Fibroblast of skin of back (primary cell): ENCODE data around the gene PRKAB2. TPM values are rescaled to one million over a fixed set of nuclear protein-coding genes. Genes with fewer than 3 reads are reported as not detected.
"Not testable (repeated sequence)": the region's sequence is repeated elsewhere in the genome, so short reads cannot be mapped to it uniquely, and the experiment has no call there.

Experiments used
- DNase-seq: peaks from one replicate; pipeline ENCODE4 v3.0.0-alpha.2; 2013
- polyA plus RNA-seq, 2 experiments: library from polyadenylated mRNA; unstranded; fragments of 120-200 nt; gene quantifications; one replicate each; pipeline ENCODE4 v1.2.1, GENCODE V29; 2013; ENCODE audit not compliant: insufficient read length in 2 of 2

Gene PRKAB2, protein sequence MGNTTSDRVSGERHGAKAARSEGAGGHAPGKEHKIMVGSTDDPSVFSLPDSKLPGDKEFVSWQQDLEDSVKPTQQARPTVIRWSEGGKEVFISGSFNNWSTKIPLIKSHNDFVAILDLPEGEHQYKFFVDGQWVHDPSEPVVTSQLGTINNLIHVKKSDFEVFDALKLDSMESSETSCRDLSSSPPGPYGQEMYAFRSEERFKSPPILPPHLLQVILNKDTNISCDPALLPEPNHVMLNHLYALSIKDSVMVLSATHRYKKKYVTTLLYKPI
- 20.6 TPM for polyA plus RNA-seq (2013, experiment 1 of 2; ENCODE audit: insufficient read length)
- 26.1 TPM for polyA plus RNA-seq (2013, experiment 2 of 2; ENCODE audit: insufficient read length)

DNA sequence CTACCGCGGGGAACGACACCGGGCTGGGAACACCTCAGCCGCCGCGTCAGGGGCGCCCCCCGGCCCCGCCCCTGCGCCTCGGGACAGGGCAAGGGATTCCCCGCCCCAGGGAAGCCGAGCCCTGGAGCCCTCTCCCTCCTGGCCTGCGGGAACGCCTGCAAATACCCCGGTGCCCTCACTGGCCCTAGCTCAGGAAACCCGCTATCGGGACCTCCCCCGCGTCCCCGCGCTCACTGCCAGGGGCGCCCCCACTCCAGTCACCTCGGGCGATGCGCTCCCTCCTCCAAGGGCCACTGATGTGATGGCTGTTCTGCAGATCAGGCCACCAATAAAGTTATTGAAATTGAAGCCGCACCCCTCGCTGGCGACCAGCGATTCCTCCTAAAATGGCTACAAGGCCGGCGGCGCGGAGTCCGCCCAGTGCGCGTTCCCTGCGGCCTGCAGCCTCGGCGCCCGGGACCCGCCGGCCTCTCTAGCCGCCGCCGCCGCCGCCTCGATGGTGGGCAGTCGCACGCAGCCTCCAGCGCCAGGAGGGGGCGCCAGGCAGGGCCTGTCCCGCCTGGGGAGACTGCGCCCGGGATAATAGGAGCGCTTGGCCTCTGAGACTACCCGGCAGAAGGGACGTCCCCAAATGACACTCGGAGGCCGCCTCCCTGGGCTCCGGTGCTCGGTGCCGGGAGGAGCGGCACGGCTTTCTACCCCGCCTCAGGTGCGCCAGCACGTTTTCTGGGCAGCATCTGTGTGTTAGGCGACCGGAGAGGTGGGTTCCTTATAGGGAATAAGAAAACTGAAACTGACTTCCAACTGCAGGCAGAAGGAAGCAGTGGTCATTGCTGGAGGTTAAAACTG, at the start of gene PRKAB2:
TSS of gene PRKAB2 (minus strand) at position 303 of the 849 bp plus-strand sequence. CDS start 326 bp downstream, outside the sequence.
- DNase-seq: peak; percentile 97

DNA sequence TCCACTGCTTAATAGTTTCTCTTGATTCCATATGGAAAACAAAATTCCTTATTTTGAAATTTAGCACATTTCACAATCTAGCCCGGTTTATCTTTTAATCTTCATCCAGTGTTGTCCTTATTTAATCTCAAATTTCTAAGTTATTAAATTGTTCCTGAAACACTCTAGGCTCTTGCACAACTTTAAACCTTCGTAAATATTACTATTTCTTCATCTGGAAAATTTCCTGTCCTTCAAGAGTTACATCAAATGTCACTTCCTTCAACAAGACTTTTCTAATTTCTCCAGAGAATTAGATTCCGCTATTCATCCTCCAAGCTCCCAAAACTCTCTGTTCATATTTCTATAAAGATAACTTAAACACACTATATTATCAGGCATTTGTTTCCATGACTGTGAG, 46.3 kb upstream of the PRKAB2 start:
- DNase-seq: no peak

DNA sequence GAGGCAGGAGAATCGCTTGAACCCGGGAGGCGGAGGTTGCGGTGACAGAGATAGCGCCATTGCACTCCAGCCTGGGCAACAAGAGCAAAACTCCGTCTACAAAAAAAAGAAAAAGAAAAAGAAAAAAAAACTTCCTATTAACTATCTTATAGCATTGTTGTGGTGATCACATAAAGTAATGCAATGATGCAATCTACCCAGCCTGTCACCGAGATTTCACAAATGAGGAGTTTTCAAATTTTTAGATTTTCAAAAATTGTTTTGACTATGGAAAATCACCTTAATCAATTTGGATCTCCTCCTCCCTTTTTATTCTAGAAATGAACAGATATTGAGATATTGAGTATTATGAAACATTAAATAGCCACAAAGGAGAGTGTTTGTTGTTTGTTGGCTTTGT, 44.9 kb upstream of the PRKAB2 start:
- DNase-seq: no peak

DNA sequence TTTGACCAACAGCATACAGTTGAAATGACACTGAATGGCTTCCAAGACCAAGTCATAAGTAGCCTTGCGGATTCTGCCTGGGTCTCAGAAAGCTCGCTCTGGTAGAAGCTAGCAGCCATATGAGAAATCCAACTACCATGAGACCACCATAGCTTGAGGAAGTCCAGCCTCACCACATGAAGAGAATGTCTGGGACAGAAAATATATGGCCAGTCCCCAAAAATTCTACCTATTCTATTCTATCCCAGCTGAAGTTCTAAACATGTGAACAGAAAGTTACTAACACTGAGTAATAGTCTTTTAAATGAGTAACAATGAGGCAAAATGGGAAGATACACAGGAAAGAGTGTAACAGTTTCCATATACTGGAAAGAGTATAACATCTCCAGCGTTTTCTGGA, 43.9 kb upstream of the PRKAB2 start:
- no peak for DNase-seq

DNA sequence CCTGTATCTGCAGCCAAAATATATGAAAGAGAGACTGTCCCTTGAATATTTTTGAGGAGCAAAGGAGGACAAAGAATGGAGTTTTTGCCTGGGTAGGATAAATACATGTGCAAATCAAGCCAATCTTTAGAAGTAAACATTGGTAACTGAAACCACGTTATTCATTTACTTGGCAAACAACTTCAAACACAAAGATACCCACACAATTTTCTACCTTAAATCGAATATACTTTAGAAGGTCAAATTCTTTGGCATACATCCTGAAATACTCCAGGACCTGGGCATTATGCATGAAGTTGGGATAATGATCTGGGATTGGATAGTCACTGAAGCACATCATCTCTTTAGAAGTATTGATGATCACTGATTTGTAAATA, 43.3 kb upstream of the PRKAB2 start:
- no peak for DNase-seq

DNA sequence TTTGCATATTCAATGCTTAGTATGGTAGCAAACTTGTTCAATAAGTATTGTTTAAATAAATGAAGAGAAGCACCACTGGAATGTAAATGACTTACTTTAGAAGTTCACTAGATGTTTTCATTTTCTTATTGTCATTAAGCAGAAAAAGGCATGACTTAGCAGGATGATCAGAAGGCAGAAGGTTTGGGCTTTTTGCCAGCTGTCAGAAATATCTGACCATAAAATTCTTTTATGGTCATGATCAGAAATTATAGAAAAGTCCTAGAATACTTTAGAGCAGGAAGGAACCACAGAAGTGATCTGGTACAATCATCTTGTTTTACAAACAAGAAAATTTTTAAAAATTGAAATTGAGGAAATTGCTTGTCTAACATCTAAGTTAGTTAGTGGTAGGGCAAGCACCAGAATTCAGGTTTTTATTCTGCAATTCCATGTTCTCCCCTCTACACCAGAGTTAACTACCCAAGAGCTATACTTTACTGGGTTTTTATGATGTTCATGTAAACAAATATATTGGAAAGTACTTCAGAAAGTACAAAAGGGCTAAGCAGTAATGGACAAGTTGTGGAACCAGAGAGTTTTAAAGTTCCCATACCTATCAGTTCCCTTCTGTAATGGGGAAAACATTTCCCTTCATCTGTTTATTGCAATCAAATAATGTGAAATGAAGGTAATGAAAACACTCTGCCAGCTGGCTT, 42.7 kb upstream of the PRKAB2 start:
- peak; percentile 45 for DNase-seq

DNA sequence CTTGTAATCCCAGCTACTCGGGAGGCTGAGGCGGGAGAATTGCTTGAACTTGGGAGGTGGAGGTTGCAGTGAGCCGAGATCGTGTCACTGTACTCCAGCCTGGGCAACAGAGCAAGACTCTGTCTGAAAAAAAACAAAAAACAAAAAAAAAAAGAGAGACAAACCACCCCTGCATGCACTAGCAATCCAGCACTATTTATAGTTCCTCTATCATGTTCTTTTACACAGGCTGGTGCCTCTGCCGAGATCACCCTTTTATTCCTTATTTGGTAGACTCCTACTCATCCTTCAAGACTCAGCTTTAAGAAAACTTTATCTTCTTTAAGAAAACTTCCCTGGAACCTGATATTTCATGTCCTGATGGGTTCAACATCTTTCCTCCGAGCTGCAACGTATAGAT, 42.1 kb upstream of the PRKAB2 start:
- peak; percentile 22 for DNase-seq

DNA sequence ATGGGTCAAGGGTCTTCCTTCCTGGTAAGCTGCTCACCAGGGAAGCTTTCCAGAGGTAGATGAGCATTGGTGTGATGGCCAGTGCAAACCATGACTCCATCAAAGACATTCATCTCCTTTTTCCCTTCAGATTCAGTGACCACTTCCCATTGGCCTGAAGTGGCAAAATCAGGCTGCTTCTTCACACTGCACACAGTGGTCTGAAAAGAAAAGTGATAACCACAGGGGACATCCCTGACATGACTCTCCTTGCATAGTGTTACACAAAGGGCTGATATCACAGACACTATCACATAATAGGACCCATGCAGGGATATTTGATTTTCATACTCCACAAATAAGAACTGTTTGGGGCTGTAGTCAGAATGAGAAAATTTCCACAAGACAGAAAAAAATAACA, 41.0 kb upstream of the PRKAB2 start:
- no peak for DNase-seq

DNA sequence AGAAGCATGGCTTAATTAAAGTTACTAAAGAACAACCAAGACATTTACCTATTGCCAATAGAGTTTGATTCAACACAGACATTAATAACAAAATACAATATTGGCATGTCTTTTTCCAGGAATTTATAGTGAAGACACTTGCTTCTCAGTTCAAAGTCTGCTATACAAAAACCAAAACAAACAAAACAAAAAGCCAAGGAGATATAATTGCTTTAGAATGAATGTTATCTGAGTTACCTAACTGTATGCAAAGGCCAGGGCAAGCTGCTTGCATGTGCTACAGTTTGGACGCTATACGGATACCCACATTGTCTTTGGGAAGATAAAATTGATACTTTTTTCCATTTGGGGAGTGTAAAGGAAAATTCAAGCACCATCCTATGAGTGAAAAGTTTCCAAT, 39.3 kb upstream of the PRKAB2 start:
- DNase-seq: no peak

DNA sequence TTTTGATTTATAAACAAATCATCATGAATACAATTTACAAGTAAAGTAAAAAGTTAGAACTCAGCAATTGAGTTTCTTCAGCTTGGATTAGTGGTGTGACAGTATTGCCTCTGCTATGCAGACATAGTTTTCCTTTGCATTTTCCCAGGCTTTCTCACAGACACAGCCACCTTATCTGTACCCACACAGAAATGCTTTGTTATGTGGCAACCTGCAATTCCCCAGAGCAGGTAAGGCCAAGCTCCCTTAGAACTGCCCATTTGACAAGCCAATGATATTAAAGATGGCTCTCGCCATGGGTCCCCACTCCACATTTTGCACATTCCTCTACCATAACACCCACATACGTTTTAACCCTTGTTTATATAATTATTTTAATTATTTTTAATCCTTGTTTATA, 38.7 kb upstream of the PRKAB2 start:
- no peak for DNase-seq

DNA sequence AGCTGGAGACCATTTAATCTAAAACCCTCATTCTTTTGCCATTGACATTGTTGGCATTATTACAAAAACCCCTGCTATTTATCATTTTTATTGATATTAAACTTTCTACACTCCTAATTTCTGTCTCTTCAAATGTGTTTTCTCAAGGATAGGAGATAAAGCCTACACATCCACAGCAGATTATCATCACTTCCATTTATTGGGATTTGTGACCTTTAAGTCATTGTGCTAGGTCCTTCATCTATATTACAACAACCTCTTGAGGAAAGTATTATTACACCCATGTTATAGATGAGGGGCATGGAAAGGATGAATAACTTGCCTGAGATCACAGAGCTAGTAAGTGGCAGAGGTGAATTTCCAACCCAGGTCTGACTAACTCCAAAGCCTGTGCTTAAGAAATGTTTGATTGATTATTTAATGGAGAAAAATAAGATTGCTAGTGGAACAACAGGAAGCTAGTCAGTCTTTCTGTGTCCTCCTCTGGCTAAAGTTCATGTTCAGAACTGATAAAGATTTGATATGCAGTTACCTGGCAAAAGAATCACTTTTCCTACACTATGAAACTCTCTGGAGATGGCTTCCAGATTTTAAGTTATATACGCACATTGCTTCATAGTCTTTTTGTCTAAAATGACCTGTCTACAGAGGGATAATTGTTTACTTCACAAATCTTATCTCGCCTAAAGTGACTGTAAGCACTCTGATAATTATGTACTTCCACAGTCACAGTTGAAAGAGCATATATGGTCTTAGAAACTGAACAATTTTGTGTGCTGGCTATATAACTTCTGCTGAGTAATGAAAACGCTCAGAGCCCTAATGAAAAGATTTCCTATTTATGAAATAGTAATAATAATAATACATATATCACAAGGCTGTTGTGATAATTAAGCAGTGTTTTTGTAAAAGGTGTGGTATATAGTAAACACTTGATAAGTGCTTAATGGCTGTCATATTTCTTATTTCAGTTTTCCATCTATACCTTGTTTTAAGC, 37.9 kb upstream of the PRKAB2 start:
- no peak for DNase-seq

DNA sequence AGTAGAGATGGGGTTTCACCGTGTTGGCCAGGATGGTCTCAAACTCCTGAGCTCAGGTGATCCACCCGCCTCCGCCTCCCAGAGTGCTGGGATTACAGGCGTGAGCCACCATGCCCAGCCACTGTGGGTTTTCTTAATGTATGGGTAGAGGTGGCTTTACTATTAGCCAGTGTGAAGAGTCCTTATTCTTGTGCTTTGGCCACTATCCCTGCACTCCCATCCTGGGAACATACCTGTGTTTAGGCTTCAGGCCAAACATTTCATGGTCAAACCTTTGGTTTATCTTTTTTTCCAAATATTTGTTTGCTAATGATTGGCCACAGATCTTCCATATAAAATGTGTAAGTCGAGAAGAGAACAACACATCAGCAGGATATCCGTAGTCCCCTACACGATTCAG, 36.3 kb upstream of the PRKAB2 start:
- no peak for DNase-seq

DNA sequence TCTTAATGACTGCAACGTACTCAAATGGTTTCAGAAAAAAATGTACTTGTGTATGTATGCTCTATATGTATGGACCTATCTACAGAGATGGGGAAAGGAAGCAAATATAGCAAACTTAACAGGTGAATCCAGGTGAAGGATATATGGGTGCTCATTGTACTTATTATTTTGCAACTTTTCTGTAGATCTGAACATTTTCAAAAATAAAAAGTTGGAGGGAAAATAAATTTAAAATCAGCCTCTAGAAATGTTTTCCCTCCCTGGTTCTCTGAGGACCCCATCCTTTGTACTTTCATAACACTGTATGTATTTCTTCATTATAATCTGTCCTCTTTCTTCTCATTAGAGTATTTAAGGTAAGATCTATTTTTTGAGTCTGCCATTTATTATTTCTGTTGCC, 34.9 kb upstream of the PRKAB2 start:
- DNase-seq: no peak

DNA sequence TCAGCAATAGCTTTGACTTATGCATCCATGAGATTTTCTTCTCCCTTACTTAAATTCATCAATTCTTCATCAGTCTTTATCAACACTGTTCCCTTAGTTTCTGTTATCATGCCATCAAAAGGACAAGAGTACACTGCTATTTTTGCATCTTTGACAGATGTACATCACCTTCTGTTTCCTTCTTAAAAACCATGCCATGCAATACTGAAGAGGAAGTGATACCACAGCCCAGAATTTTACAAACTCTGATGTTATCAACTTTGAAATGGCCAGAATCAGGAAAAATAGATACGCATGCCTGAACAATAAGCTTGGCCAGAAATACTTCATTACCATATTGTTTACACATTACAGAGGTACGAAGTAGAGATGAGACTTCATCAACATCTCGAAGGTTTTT, 31.8 kb upstream of the PRKAB2 start:
- DNase-seq: no peak

DNA sequence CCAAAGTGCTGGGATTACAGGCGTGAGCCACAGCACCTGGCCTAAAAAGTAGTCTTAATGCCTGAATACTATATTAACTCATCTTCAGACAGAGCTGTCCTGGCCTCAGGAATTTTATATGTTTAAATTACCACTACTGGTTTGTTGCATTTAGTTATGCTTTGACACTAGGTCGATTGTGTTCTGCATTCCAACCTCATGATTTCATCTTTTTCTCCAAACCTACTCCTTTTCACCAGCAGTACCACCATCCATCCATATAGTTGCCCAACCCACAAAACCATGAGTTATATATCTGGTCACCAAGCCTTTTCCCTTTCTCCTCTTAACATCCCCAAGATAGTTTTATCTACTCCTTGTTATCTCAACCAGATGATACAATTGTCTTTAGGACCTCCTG, 30.3 kb upstream of the PRKAB2 start:
- DNase-seq: peak; percentile 3

DNA sequence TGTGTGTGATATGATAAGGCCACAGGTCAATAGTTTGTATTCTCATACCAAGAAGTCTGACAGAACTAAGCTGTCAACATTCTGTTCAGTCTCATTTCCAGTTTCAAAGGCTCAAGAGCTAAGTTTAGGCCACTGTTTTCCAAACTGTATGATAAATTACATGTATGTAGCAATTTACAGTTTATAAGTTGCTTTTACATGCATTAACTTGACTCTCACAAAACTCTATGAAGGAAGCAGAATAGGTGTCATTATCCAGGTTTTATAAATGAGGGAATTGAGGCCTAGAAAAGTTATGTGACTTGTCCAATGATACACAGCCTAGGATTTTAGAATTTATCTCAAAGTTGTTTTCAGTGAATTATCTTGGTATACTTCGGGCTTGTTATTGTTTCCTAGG, 29.5 kb upstream of the PRKAB2 start:
- no peak for DNase-seq

DNA sequence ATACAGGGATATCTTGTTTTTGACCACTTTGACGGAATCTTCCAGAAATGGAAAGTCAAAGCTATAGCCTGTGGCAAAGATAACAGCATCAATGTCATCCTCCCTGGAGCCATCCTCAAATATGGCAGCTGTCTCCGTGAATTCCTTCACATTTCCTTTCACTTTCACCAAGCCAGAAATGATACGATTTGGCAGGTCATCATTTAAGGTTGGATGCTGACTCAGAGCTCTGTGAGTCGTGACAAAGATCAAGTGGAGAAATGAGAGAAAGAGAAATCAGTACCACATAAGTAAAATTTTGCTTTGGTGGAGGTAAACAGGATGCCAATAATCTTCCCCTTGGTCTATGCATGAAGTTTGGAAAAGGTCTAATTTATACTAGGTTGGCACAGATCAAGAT, 29.0 kb upstream of the PRKAB2 start:
- peak; percentile 5 for DNase-seq

DNA sequence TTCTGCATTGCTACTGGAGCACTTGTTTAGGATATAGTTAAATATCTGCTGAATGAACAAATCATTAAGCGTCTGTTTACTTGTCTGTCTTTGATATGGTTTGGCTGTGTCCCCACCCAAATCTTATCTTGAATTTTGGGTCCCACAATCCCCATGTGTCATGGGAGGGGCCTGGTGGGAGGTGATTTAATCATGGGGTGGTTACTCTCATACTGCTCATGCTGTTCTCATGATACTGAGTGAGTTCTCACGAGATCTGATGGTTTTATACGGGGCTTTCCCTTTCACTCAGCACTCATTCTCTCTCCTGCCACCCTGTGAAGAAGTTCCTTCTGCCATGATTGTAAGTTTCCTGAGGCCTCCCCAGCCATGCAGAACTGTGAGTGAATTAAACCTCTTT, 25.1 kb upstream of the PRKAB2 start:
- not testable (repeated sequence) for DNase-seq

DNA sequence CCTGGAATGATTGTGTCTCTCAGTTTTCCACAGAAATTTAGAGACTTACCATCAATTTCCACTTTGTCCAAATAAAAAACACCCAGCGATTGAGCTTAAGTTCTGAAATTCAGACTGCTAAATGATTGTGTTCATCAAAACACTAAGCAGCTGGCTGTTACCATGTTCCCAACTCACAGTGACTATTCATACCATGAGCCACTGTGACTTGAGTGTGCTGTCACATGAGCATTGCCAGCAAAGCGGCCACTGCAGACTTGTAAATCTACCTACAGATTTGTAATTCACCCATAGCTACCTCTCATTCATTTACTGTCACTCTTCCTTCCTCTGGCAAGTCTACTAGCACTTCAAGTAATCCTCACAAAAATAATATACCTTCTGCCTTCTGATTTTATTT, 17.2 kb upstream of the PRKAB2 start:
- no peak for DNase-seq

DNA sequence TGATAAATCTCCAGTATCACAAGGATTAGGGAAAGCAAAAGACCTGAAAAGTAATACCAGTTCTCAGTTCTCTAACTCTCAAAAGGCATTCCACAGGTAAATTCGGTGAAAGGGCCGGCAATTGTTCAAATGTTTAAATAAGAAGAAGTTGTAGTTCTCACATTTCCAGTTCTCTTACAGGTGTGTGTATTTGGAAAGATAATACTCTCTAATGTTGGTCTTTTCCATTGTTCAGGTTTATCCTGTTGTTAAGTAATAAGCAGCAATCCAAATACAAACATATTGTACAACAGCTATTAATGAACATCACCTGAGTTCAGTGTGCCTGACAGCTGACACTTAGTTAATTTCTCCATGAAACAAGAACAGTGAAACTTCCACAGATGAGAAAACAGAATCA, 13.2 kb upstream of the PRKAB2 start:
- DNase-seq: no peak

DNA sequence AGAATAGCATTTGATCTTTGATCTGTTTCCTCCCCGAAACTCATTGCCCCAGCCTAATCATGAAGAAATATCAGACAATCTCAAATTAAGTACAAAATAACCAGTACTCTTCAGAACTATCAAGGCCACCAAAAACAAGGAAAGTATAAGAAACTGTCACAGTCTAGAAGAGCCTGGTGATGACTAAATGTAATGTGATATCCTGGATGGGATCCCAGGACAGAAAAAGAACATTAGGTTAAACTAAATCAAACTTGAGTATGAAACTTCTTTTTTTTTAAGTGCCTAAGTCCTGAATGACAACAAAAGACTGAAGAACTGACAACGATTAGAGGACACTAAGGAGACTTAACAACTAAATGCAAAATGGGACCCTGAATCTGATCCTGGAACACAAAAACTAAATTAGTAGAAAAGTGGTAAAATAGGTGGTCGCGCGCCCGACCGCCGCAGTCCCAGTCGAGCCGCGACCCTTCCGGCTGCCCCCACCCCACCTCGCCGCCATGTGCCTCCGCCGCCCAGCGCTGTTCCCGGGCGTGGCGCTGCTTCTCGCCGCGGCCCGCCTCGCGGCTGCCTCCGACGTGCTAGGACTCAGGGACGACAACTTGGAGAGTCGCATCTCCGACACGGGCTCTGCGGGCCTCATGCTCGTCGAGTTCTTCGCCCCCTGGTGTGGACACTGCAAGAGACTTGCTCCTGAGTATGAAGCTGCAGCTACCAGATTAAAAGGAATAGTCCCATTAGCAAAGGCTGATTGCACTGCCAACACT, 5.5 kb upstream of the PRKAB2 start:
- peak; percentile 64 for DNase-seq
